NAMALWA (cell line): ENCODE measurements around the gene WSB2.
"Not testable (repeated sequence)": the region's sequence is repeated elsewhere in the genome, so short reads cannot be mapped to it uniquely, and the experiment has no call there.

Experiments
- DNase-seq: peaks from one replicate; pipeline ENCODE4 v3.0.0-alpha.2; 2015; ENCODE audit warnings: low spot score

Gene WSB2

GRCh38 chr12:118061011-118061872, at the start of gene WSB2:
Gene WSB2, minus strand, starts transcription at chr12:118061179. Its CDS starts 131 bp downstream, at chr12:118061048.
- peak; percentile 23 for DNase-seq

- no peak for DNase-seq
These were observed 48.1 kb upstream of the WSB2 start for GRCh38 chr12:118109088-118109487.

DNA sequence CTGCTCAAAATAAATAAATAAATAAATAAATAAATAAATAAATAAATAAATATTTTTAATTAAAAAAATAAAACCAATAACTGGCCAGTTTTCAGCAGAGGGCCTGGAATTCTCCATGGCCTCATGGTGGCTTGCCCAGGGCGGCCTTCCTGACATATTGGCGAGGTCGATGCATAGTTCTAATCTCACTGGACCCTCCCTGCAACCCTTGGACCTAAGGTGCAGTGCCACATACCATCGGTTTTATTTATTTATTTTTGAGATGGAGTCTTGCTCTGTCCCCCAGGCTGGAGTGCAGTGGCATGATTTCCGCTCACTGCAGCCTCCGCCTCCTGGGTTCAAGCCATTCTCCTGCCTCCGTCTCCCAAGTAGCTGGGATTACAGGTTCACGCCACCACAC, 46.7 kb upstream of the WSB2 start:
- DNase-seq = no peak

- DNase-seq = no peak
These were observed 46.0 kb upstream of the WSB2 start for GRCh38 chr12:118107011-118107410.

DNA sequence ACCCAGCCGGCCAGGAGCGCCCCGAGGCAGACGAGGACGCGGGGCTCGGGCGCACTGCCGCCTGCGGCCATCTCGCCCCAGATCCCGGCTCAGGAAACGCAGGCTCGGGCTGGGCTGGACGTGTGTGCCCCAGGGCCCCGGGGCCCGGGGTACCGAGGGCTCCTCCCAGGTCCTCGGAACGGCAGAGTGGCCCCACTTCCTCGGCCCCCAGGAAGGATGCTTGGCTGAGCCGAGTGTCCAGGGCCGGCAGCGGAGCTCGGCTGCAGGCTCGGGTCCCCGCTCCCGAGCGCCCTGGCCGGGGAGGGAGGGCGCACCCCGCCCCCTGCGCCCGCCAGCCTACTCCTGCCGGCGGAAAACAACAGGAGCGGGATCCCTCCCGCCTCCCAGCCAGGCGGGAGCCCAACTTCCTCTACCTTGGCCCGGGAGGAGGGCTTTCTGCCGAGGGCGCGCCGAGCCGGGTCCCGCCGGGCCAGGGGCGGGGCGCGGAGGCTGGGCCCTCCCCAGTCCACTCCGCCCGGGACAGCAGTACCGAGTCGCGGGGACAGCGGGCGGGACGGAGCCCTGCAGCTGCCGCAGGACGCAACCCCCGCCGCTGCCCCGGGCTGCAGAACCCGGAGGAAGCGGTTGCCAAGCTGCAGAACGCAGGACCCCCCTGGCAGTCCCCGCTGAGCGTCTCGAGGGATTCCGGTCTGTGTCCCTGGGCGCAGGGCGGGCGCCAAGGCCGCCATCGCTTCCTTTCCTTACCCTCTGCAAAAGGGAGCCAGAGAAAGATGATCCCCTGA, 42.8 kb upstream of the WSB2 start, which contains the start of gene VSIG10:
Gene VSIG10 (minus strand): TSS at position 411 of the 782 bp plus-strand sequence. CDS start 340 bp downstream, at position 71.
- no peak for DNase-seq

- no peak for DNase-seq
These were observed 42.2 kb upstream of the WSB2 start for GRCh38 chr12:118103201-118103600.

GRCh38 chr12:118102609-118103008, 41.6 kb upstream of the WSB2 start:
- no peak for DNase-seq

DNA sequence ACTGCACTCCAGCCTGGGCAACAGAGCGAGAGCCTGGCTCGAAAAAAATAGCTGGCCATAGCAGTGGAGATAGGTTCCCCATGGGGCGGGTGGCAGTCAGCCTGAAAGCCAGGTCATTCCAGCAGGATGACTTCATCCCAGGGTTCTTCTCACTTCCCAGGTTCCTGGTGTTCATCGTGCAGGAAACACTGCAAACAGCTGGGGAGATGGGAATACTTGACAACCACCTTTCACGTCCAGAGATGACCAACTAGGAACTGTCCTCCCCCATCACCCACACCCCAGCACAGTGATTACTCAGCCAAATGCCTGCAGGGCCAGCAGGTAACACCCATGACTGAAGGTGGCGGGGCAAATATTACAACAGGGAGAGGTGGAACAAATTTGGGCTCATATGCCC, 41.1 kb upstream of the WSB2 start:
- no peak for DNase-seq

DNA sequence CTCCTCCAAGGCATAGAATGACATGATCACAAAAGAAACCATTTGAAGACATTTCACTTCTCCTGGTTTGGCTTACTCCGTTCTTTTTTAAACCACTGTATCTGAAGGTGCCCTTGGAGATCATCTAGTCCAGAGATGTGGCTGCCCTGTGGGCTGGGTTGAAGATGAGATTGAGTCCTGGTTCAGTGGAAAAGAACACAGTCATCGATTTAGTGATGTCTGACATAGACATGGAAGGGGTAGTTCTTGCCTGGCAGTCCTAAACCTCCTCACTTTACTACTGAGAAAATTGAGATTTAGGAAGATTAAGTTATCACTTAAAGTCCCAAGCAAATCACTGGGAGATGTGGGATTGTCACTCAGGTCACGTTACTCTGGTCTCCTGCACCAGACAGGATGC, 40.1 kb upstream of the WSB2 start:
- DNase-seq = no peak

GRCh38 chr12:118098911-118099671, 38.1 kb upstream of the WSB2 start:
- no peak for DNase-seq

DNA sequence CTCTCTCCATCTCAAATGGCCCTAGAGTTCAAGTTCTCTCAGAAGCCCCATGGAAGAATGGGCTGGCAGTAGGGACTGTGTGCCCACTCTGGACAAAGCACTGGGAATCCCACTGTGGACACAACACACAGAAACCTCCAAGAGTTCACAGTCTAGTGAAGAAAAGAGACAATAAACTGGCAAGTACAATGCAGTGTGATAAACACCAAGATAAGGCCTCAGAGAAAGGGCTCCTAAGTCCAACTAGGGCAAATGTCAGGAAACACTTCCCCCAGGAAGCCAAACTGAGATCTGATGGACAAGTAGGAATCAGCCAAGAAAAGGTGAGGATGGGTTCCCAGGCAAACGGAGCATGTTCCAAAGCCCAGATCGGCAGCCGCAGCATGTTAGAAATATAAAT, 37.4 kb upstream of the WSB2 start:
- no peak for DNase-seq

DNA sequence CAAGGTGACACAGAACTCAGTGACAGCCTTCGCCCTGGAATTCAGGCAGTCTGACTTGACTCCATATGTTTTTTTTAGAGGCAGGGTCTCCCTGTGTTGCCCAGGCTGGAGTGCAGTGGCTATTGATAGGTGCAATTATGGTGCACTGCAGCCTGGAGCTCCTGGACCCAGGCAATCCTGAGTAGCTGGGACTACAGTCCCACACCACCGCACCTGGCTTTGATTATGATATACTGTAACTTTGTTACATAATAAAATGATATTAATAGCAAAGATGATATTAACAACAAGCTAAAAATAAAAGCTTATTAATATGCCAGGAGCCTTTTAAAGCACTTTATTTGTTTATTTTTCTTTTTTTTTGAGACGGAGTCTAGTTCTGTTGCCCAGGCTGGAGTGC, 33.1 kb upstream of the WSB2 start:
- DNase-seq = no peak

DNA sequence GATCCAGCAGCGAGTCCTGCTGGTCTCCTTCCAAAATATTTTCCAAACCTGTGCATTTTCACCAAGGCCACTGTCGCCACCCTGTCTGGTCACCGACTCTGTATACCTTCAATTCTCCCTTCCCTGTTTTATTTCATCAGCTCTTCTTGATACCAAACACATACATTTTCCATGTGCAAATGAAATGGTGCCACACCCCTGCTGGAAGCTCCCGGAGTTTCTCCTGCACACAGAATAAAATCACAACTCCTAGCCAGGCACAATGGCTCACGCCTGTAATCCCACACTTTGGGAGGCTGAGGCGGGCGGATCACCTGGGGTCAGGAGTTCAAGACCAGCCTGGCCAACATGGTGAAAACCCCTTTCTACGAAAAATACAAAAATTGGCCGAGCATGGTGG, 28.8 kb upstream of the WSB2 start:
- DNase-seq = no peak

DNA sequence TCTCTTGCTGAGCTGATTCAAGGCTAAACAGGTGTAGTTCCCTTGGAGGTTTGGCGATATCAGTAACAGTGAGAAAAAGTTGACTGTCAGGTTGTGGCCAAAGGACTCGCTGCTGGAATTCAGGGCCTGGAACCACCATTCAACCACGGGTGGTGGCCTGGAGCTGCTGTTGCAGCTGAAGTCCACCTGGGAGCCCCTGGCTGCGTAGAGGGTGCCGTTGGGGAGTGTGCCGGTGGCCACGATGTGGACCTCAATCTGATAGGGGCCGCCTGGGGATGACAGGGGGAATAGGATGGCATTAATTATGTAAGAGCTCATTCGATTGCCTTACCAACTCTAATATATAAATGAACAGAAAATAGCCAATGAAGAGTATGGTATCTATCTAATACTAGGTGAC, 21.2 kb upstream of the WSB2 start:
- DNase-seq = no peak

- not testable (repeated sequence) for DNase-seq
These were observed 20.5 kb upstream of the WSB2 start for GRCh38 chr12:118081521-118081920.

DNA sequence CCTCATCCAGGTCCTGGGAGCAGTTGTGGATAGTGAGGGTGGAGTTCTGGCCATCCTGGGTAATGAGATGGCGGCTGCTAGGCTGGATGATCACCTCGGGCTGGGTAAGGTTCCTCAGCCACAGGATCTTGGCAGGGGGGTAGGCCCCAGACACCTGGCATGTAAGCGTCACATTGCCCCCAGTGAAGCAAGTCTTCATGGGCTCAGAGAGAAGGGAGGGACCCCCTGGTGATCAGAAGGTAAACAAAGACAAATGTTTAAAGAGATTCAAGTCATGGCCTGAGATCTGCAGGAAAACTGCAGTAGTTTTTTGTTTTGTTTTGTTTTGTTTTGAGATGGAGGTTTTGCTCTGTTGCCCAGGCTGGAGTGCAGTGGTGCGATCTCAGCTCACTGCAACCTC, 12.8 kb upstream of the WSB2 start:
- DNase-seq = no peak

DNA sequence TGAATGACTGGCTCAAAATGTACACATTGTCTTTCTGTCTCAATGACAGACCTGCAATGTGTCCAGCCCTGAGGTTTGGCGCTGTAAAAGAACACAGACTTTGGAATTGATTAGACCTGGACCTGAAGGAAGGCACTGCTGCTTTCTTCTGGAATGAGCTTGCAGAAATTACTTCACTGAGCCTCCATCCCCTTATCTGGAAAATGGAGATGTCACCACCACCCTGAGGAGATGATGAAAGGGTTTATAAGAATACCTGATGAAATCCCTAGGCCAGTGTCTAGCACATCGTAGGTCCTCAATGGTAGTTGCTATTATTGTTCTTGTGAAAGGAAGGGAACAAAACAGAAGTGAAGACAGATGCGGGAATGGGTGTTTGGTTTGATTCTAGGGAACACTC, 9.7 kb upstream of the WSB2 start:
- no peak for DNase-seq

GRCh38 chr12:118068445-118068844, 7.5 kb upstream of the WSB2 start:
- DNase-seq = no peak

DNA sequence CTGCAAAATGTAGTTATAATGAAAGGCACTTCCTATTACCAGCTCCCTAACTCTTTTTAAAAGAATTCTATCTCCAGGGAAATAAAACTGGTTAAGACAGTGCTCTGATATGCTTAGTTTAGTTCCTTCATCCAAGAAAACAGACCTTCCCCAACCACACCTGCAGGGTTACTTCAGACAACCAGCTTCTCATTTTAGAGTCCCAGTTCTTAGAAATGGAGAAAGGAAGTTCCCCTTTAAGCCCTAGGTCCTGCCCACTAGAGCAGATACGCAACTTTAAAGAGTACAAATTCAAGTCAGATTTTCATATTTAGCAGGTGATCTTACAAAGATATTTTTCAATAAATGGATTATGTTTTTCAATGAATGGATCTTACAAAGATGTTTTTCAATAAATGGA, 4.4 kb upstream of the WSB2 start:
- no peak for DNase-seq

DNA sequence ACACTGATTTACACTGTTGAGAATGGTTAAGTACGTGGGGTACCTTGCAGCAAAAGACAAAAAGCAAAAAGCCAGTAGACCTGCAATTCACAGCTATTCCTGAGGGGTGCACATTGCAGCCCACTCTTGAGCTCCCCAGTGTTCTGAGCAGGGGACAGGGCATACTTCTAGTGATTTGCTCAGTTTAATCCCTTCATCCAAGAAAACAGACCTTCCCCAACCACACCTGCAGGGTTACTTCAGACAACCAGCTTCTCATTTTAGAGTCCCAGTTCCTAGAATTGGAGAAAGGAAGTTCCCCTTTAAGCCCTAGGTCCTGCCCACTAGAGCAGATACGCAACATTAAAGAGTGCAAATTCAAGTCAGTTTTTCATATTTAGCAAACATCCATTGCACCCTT, 3.6 kb upstream of the WSB2 start:
- DNase-seq = peak; percentile 60

DNA sequence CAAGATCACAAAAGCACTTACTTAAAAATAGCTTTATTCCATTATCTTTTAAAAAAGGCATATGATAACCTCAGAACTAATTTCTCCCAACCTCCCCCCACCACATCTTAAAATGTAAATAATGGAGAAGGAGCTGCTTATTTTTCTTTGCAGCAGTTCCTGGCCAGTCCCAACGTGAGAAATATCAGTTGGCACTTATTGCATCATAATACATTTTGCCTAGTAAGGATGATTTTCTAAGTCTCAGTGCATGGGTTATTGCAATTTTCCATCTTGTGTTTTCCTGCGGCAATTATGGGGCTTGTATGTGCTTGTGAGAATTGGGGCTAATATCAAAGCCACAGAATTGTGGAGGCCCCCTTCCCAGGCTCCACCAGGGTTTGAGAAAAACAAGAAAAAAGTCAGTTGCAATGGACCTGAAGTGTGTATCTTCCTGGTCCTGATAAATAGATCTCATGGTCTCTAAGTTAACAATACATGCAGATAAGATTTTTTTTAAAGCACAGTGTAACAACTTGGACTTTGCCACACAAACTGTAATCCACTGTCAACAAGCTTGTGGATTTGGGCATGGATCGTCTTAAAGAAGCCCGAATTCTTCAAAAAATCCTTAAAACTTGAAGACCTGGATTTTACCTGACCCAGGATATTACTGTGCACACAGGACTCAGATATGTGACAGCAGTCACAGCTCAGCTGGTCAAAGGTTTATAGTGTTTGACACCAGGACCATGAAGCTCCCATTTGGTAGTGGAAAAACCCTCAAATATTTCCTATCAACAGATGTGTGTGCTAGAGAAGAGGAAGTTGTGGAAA, 2.8 kb upstream of the WSB2 start:
- no peak for DNase-seq
